ENCODE measurements around the gene EXPH5.

The EXPH5 gene

GRCh38 chr11:108516125-108516524, 77.4 kb downstream of the EXPH5 start:
- H3K4me3 ChIP-seq (ENCODE audit: low read length) = no peak overlapping the region
- no peak for DNase-seq (ENCODE audit: low read depth)
- TF ChIP-seq, protein P1, sequence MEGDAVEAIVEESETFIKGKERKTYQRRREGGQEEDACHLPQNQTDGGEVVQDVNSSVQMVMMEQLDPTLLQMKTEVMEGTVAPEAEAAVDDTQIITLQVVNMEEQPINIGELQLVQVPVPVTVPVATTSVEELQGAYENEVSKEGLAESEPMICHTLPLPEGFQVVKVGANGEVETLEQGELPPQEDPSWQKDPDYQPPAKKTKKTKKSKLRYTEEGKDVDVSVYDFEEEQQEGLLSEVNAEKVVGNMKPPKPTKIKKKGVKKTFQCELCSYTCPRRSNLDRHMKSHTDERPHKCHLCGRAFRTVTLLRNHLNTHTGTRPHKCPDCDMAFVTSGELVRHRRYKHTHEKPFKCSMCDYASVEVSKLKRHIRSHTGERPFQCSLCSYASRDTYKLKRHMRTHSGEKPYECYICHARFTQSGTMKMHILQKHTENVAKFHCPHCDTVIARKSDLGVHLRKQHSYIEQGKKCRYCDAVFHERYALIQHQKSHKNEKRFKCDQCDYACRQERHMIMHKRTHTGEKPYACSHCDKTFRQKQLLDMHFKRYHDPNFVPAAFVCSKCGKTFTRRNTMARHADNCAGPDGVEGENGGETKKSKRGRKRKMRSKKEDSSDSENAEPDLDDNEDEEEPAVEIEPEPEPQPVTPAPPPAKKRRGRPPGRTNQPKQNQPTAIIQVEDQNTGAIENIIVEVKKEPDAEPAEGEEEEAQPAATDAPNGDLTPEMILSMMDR (conservative IDR thresholded peaks at IDR 0.05; ENCODE audit: low read length) = no peak

- TF ChIP-seq, protein P1 (conservative IDR thresholded peaks at IDR 0.05; ENCODE audit: low read length) = no peak
- H3K4me3 ChIP-seq (ENCODE audit: low read length) = no peak overlapping the region
These were observed 80.9 kb downstream of the EXPH5 start for GRCh38 chr11:108512708-108513107.

GRCh38 chr11:108511851-108512474, 81.6 kb downstream of the EXPH5 start:
- TF ChIP-seq, protein P1 (conservative IDR thresholded peaks at IDR 0.05; ENCODE audit: low read length) = no peak
- H3K4me3 ChIP-seq (ENCODE audit: low read length) = no peak overlapping the region
- DNase-seq (ENCODE audit: low read depth) = peak; percentile 79

More at GRCh38 chr11:108512708-108513107, 80.9 kb downstream of the EXPH5 start:
- no peak for DNase-seq (ENCODE audit: low read depth)

DNA sequence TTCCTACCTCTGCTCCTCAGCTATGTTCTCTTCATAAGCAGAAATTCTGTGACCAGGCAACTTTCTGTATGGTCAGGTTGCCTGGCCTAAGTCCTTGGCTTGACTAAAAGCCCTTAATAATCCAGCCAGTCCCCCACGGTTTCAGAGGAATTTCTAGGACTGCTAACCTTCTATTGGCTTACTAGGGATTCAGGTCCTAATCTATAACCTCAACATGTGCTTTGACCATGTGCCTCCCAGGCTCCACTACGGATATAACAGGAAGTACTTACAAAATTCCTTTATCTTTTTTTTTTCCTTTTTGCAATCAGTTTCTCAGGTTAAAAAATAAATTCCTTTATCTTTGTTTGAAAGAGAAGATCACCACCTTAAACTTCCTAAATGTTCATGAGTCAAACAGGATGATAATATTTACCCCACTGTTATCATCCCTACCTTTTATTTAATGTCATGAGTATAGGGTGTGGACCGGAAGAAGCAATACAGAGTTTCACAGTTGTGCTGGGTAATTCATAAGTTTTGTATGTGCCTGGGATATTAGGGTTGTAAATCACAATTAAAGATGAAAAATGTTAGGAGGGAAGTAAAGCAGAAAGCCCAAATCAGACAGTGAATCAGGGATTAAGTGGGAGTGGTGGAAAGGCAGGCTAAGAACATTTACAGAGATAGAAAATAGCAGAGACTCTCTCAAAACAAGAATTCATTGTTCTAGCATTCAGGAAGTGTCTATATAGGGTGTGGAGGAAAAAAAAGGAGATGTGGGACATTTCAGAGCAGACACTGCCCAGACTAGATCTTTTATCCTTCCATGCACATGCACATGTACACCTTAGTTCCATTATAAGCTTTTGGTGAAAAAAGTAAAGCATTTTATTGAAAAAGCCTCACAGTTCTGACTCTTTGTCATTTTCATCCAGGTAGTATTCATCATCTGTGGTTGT, 84.6 kb downstream of the EXPH5 start:
- DNase-seq (ENCODE audit: low read depth) = no peak
- TF ChIP-seq, protein P1 (conservative IDR thresholded peaks at IDR 0.05; ENCODE audit: low read length) = no peak
- H3K4me3 ChIP-seq (ENCODE audit: low read length) = no peak overlapping the region

DNA sequence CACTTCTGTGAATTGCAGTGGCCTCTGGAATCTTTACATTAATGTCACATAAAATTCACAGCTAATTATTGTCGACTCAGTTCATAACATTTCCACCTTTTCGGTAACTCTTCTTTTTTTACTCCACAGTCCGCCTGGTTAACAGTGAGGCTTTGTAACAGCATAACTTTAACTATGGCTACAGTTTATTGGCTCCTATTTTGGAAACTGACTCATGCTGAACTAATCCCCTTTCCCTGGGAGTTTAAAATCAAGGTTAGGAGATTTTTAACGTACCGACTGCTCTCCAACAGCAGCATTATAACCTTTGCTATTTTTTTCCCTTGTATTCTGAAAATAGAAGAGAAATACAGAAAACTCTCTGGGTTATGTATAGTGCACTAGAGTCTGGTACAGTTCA, 92.2 kb downstream of the EXPH5 start:
- TF ChIP-seq, protein P1 (conservative IDR thresholded peaks at IDR 0.05; ENCODE audit: low read length) = no peak
- H3K4me3 ChIP-seq (ENCODE audit: low read length) = no peak overlapping the region
- no peak for DNase-seq (ENCODE audit: low read depth)

DNA sequence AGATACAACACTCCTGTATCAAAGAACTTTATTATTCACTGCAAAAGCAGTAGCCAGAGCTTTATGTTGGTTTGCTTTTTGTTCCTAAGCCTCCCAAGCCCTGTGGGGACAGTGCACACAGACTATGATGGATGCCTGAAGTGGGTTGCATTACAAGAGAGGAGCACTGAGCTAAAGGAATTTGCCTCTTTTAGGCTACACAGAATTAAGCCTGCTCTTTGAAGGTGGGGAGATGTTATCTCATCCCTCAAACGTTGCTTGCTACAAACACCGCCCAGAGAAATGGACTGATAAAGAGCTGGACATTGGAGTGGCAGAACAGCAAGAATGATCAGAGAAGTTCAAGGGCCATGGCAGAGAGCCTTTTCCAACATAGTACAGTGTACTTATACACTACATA, 92.8 kb downstream of the EXPH5 start:
- TF ChIP-seq, protein P1 (conservative IDR thresholded peaks at IDR 0.05; ENCODE audit: low read length) = no peak
- no peak for DNase-seq (ENCODE audit: low read depth)
- no peak overlapping the region for H3K4me3 ChIP-seq (ENCODE audit: low read length)
